Epidermal melanocyte (primary cell): Measurements from ENCODE around the gene OPCML.
A peak's percentile ranks its signal among the peaks of the same experiment; 100 is the strongest.

ENCODE experiments used
- DNase-seq: peaks from one replicate; pipeline ENCODE4 v3.0.0; 2011; ENCODE audit warnings: low spot score; ENCODE audit not compliant: insufficient read length

The OPCML gene

GRCh38 chr11:133541021-133541719 lies 8.9 kb upstream of the OPCML start:
- peak; percentile 34 for DNase-seq

GRCh38 chr11:133536198-133536597 lies 3.9 kb upstream of the OPCML start:
- no peak for DNase-seq

GRCh38 chr11:133533205-133533604 lies 904 bp upstream of the OPCML start:
- DNase-seq: no peak

- no peak for DNase-seq
These were observed 843 bp downstream of the OPCML start for GRCh38 chr11:133531458-133531857.

- DNase-seq: no peak
These were observed 1.8 kb downstream of the OPCML start for GRCh38 chr11:133530501-133530835.

GRCh38 chr11:133529807-133530500 lies 2.3 kb downstream of the OPCML start:
- DNase-seq: no peak

GRCh38 chr11:133526790-133527189 lies 5.5 kb downstream of the OPCML start:
- DNase-seq: no peak

GRCh38 chr11:133525976-133526375 lies 6.3 kb downstream of the OPCML start:
- no peak for DNase-seq

GRCh38 chr11:133524488-133524887 lies 7.8 kb downstream of the OPCML start:
- no peak for DNase-seq

GRCh38 chr11:133522344-133522743 lies 10.0 kb downstream of the OPCML start:
- no peak for DNase-seq

- no peak for DNase-seq
These were observed 10.8 kb downstream of the OPCML start for GRCh38 chr11:133521502-133521901.

GRCh38 chr11:133520707-133521106 lies 11.6 kb downstream of the OPCML start:
- no peak for DNase-seq

GRCh38 chr11:133519560-133519959 lies 12.7 kb downstream of the OPCML start:
- no peak for DNase-seq

- DNase-seq: no peak
These were observed 13.5 kb downstream of the OPCML start for GRCh38 chr11:133518702-133519264.

- DNase-seq: no peak
These were observed 15.5 kb downstream of the OPCML start for GRCh38 chr11:133516845-133517244.

- DNase-seq: no peak
These were observed 17.2 kb downstream of the OPCML start for GRCh38 chr11:133515107-133515506.

- no peak for DNase-seq
These were observed 22.2 kb downstream of the OPCML start for GRCh38 chr11:133509924-133510697.

GRCh38 chr11:133508468-133508867 lies 23.8 kb downstream of the OPCML start:
- peak; percentile 39 for DNase-seq

GRCh38 chr11:133507185-133507584 lies 25.1 kb downstream of the OPCML start:
- no peak for DNase-seq

GRCh38 chr11:133506551-133507094 lies 25.7 kb downstream of the OPCML start:
- DNase-seq: no peak

GRCh38 chr11:133506023-133506422 lies 26.3 kb downstream of the OPCML start:
- DNase-seq: no peak

GRCh38 chr11:133504906-133505305 lies 27.4 kb downstream of the OPCML start:
- DNase-seq: no peak
